Lung (tissue), 12 donors: ENCODE data around the gene NXNL2. TPM values are rescaled to one million over a fixed set of nuclear protein-coding genes. Genes with fewer than 3 reads are reported as not detected.

Source experiments
- ATAC-seq: fragments of 200-7000 bp; cut with Tn5 transposase; one replicate; pipeline ENCODE4 v1.9.1; 2020; ENCODE audit warnings: moderate number of reproducible peaks; ENCODE audit not compliant: insufficient read depth, low FRiP score
- DNase-seq, 3 donors: peaks; one replicate each; pipeline ENCODE4 v3.0.0-alpha.2; 2013 to 2017
- H3K27ac ChIP-seq, 2 donors: one replicate each; pipeline ENCODE4 v1.5.1; 2013; ENCODE audit warnings: mild to moderate bottlenecking in 2 of 2, moderate library complexity in 2 of 2, control low read depth in 1 of 2, inconsistent platforms in 1 of 2, low read depth in 1 of 2, low read length in 1 of 2
- H3K27me3 ChIP-seq, 3 donors: one replicate each; pipeline ENCODE4 v1.5.1; 2013; ENCODE audit warnings: low read length in 2 of 3; ENCODE audit not compliant: control insufficient read depth in 3 of 3, insufficient read depth in 3 of 3
- H3K36me3 ChIP-seq, 4 donors: one replicate each; pipeline ENCODE4 v1.5.1; 2013; ENCODE audit warnings: low read length in 4 of 4, mild to moderate bottlenecking in 1 of 4, moderate library complexity in 1 of 4; ENCODE audit not compliant: control insufficient read depth in 4 of 4, insufficient read depth in 4 of 4
- H3K4me1 ChIP-seq, 5 donors: one replicate each; pipeline ENCODE4 v1.5.1; 2013; ENCODE audit warnings: low read length in 5 of 5, mild to moderate bottlenecking in 2 of 5, moderate library complexity in 1 of 5; ENCODE audit not compliant: control insufficient read depth in 5 of 5, insufficient read depth in 5 of 5
- H3K4me3 ChIP-seq: one replicate; pipeline ENCODE4 v1.5.1; 2013; ENCODE audit warnings: mild to moderate bottlenecking, control low read depth, moderate library complexity
- H3K9ac ChIP-seq, 2 donors: one replicate each; pipeline ENCODE4 v1.5.1; 2013; ENCODE audit warnings: low read length in 2 of 2, control low read depth in 1 of 2; ENCODE audit not compliant: insufficient read depth in 1 of 2
- H3K9me3 ChIP-seq, 4 donors: one replicate each; pipeline ENCODE4 v1.5.1; 2013; ENCODE audit warnings: low read length in 3 of 4, mild to moderate bottlenecking in 1 of 4, moderate library complexity in 1 of 4; ENCODE audit not compliant: control insufficient read depth in 4 of 4, insufficient read depth in 3 of 4
- WGBS, 2 donors: extraction: QIAGEN DNeasy Blood & Tissue Kit; methylation state at CpG; one replicate each; pipeline ENCODE4 v1.1.7; 2013; 5-methylcytosine and 5-hydroxymethylcytosine counted together
- polyA plus RNA-seq, 2 donors: library from polyadenylated mRNA; stranded (reverse); fragments of 200-250 nt; gene quantifications; one replicate each; pipeline ENCODE4 v1.2.1, GENCODE V29; 2013
- total RNA-seq, 2 donors: library from RNA; depleted of rRNA in 1 of 2; stranded (reverse); fragments of >200 nt in 1 of 2; gene quantifications; one replicate each; pipeline ENCODE4 v1.2.1, GENCODE V29; 2014 to 2021
- TF ChIP-seq, protein P1 (sequence below): IDR thresholded peaks from 2 replicates; pipeline ENCODE4 v1.5.1; 2012; ENCODE audit warnings: mild to moderate bottlenecking; ENCODE audit errors: control extremely low read depth, extremely low read depth
- donor health status: control.
- donor health status: control.
- donor health status: Bipolar disorder and iron deficiency.
- donor health status: healthy.
- donor health status: DM: yes; HTN: yes; CAD: no.

Gene NXNL2
- total and polyA plus RNA-seq, 4 donors = 0.09 to 0.91 (median 0.43) TPM

DNA sequence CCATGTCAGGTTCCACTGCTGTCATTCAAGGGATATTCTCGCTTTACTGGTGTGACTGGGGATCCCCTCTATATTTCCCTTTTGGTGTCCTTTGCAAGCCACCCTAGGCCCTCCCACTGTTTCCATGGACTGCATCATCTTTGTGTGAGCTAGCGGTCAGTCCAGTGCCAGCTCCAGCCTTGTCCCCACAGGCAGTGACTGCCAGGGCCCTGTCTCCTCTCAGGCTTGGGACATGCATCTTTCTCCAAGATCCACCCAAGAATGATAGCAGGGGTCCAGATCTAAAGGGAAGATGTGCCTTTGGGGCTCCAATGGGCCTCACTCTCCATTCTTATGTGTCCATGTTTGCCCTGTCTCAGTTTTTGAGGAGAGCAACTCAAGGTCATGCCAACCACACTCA is 37.8 kb upstream of the NXNL2 start:
- Histone ChIP-seq H3K36me3 (no peaks in the 10 kb centered on the region), H3K9me3 (no peaks in the 10 kb centered on the region), H3K4me1 (no peaks in the 10 kb centered on the region), H3K4me3 (no peak overlapping the region), H3K27ac (no peak overlapping the region), H3K27me3 (no peaks in the 10 kb centered on the region), H3K9ac (no peak overlapping the region)
- no peak for ATAC-seq
- DNase-seq = no peak
- WGBS, 2 donors = 94 to 100% methylated on average over 2 of the region's 2 CpGs
- TF ChIP-seq, protein P1, sequence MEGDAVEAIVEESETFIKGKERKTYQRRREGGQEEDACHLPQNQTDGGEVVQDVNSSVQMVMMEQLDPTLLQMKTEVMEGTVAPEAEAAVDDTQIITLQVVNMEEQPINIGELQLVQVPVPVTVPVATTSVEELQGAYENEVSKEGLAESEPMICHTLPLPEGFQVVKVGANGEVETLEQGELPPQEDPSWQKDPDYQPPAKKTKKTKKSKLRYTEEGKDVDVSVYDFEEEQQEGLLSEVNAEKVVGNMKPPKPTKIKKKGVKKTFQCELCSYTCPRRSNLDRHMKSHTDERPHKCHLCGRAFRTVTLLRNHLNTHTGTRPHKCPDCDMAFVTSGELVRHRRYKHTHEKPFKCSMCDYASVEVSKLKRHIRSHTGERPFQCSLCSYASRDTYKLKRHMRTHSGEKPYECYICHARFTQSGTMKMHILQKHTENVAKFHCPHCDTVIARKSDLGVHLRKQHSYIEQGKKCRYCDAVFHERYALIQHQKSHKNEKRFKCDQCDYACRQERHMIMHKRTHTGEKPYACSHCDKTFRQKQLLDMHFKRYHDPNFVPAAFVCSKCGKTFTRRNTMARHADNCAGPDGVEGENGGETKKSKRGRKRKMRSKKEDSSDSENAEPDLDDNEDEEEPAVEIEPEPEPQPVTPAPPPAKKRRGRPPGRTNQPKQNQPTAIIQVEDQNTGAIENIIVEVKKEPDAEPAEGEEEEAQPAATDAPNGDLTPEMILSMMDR = no peak

DNA sequence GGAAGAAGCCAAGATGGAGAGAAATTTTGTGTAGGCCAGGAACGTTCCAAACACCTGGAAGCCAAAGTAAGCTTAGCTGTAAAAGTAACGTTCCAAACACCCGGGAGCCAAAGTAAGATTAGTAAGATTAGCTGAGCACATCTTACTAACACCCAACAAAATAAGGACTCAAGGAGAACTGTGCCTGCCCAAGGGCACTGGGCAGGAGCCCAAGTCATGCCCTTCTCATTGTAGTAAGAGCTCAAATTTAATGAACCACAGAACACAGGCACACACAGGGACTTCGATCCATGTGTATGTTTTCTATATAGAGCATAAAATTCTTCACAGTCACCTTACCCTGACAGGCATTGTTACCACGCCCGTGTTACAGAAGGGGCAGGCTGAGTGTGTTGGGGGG is 36.1 kb upstream of the NXNL2 start:
- H3K27ac ChIP-seq = no peak overlapping the region
- no peaks in the 10 kb centered on the region for H3K36me3 ChIP-seq
- TF ChIP-seq, protein P1 = no peak
- no peaks in the 10 kb centered on the region for H3K4me1 ChIP-seq
- no peaks in the 10 kb centered on the region for H3K27me3 ChIP-seq
- DNase-seq = no peak
- H3K9ac ChIP-seq = no peak overlapping the region
- no peaks in the 10 kb centered on the region for H3K9me3 ChIP-seq
- no peak overlapping the region for H3K4me3 ChIP-seq
- 88 to 93% methylated on average over 6 of the region's 6 CpGs for WGBS, 2 donors
- no peak for ATAC-seq

DNA sequence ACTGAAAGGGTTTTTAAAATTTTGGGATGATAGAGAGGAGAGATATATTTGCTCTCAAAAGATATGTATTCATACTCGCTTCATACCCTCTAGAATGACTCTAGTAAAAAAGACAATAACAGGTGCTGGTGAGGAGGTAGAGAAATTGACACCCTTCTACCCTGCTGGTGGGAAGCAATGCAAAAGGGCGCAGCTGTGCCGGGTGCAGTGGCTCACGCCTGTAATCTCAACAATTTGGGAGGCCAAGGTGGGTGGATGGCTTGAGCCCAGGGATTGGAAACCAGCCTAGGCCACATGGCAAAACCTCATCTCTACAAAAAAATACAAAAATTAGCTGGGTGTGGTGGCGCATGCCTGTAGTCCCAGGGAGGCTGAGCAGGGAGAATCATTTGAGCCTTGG is 33.9 kb upstream of the NXNL2 start:
- Histone ChIP-seq H3K4me1 (no peaks in the 10 kb centered on the region), H3K9me3 (no peaks in the 10 kb centered on the region), H3K27ac (no peak overlapping the region), H3K4me3 (no peak overlapping the region), H3K36me3 (no peaks in the 10 kb centered on the region), H3K9ac (no peak overlapping the region), H3K27me3 (no peaks in the 10 kb centered on the region)
- ATAC-seq (no peak), DNase-seq (no peak)
- WGBS, 2 donors = 97 to 98% methylated on average over 5 of the region's 5 CpGs
- TF ChIP-seq, protein P1 = no peak

DNA sequence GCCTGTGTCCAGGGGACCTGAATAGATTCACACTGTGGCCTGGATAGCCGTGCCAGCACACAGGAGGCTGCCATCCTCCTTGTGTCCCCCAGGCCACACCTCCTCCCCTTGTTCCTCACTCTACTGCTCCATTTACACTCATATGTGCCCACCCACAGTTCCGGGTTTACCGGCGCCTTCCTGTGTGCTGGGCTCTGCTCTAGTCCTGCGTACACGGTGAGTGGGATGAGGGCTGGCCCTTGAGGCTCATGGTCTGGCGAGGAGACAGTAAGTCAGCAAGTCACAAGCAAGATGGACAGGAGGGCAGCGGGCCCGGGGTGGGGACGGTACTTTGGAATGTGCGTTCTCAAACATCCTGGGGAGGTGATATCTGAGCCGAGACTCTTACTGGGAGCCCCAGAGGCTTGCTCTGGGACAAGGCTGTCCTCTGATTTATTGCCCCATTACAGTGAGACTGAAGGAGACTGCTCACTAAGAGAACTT is 32.4 kb upstream of the NXNL2 start:
- WGBS, 2 donors = 83 to 85% methylated on average over 12 of the region's 12 CpGs
- H3K9me3 ChIP-seq = no peaks in the 10 kb centered on the region
- H3K4me1 ChIP-seq = no peaks in the 10 kb centered on the region
- DNase-seq (no peak), ATAC-seq (no peak)
- no peak overlapping the region for H3K4me3 ChIP-seq
- H3K9ac ChIP-seq = no peak overlapping the region
- no peaks in the 10 kb centered on the region for H3K36me3 ChIP-seq
- TF ChIP-seq, protein P1 = no peak
- H3K27ac ChIP-seq = no peak overlapping the region
- no peaks in the 10 kb centered on the region for H3K27me3 ChIP-seq
